Measurements from ENCODE around the gene DNAJC3.
"Not testable (repeated sequence)": the region's sequence is repeated elsewhere in the genome, so short reads cannot be mapped to it uniquely, and the experiment has no call there.

Gene DNAJC3

GRCh38 chr13:95784900-95785290 lies 108.0 kb downstream of the DNAJC3 start:
- DNase-seq (ENCODE audit: extremely low read depth, insufficient read length), result no peak
- TF ChIP-seq CTCF (IDR thresholded peaks at IDR 0.05; ENCODE audit: insufficient read depth, low read length, poor library complexity, severe bottlenecking), result no peak
- H3K36me3 ChIP-seq (ENCODE audit: control insufficient read depth, insufficient read depth, low read length), result peaks cover 4% of the 10 kb centered on the region
- H3K27me3 ChIP-seq (replicated peaks; ENCODE audit: control insufficient read depth, insufficient read depth, low read length), result no peaks in the 10 kb centered on the region
- no peak overlapping the region for H3K4me3 ChIP-seq (replicated peaks; ENCODE audit: low read depth, low read length)

GRCh38 chr13:95787356-95788099 lies 110.6 kb downstream of the DNAJC3 start:
- no peak for DNase-seq (ENCODE audit: extremely low read depth, insufficient read length)
- no peak for TF ChIP-seq CTCF (IDR thresholded peaks at IDR 0.05; ENCODE audit: insufficient read depth, low read length, poor library complexity, severe bottlenecking)
- H3K36me3 ChIP-seq (ENCODE audit: control insufficient read depth, insufficient read depth, low read length), result peaks cover 8% of the 10 kb centered on the region
- no peaks in the 10 kb centered on the region for H3K27me3 ChIP-seq (replicated peaks; ENCODE audit: control insufficient read depth, insufficient read depth, low read length)
- no peak overlapping the region for H3K4me3 ChIP-seq (replicated peaks; ENCODE audit: low read depth, low read length)

- Histone ChIP-seq H3K4me3 (replicated peaks; ENCODE audit: low read depth, low read length) (no peak overlapping the region), H3K27me3 (replicated peaks; ENCODE audit: control insufficient read depth, insufficient read depth, low read length) (no peaks in the 10 kb centered on the region), H3K36me3 (ENCODE audit: control insufficient read depth, insufficient read depth, low read length) (peaks cover 8% of the 10 kb centered on the region)
- TF ChIP-seq CTCF (IDR thresholded peaks at IDR 0.05; ENCODE audit: insufficient read depth, low read length, poor library complexity, severe bottlenecking), result no peak
- no peak for DNase-seq (ENCODE audit: extremely low read depth, insufficient read length)
Measured at GRCh38 chr13:95788100-95788463, 111.1 kb downstream of the DNAJC3 start.

GRCh38 chr13:95789315-95789714 lies 112.4 kb downstream of the DNAJC3 start:
- H3K4me3 ChIP-seq (replicated peaks; ENCODE audit: low read depth, low read length); H3K36me3 ChIP-seq (ENCODE audit: control insufficient read depth, insufficient read depth, low read length); H3K27me3 ChIP-seq (replicated peaks; ENCODE audit: control insufficient read depth, insufficient read depth, low read length); DNase-seq (ENCODE audit: extremely low read depth, insufficient read length): not testable (repeated sequence)

- Histone ChIP-seq H3K36me3 (ENCODE audit: control insufficient read depth, insufficient read depth, low read length) (peaks cover 8% of the 10 kb centered on the region), H3K27me3 (replicated peaks; ENCODE audit: control insufficient read depth, insufficient read depth, low read length) (no peaks in the 10 kb centered on the region), H3K4me3 (replicated peaks; ENCODE audit: low read depth, low read length) (no peak overlapping the region)
- no peak for TF ChIP-seq CTCF (IDR thresholded peaks at IDR 0.05; ENCODE audit: insufficient read depth, low read length, poor library complexity, severe bottlenecking)
- DNase-seq (ENCODE audit: extremely low read depth, insufficient read length), result no peak
Measured at GRCh38 chr13:95791084-95791722, 114.3 kb downstream of the DNAJC3 start.

- TF ChIP-seq CTCF (IDR thresholded peaks at IDR 0.05; ENCODE audit: insufficient read depth, low read length, poor library complexity, severe bottlenecking), result no peak
- H3K4me3 ChIP-seq (replicated peaks; ENCODE audit: low read depth, low read length), result no peak overlapping the region
- peaks cover 8% of the 10 kb centered on the region for H3K36me3 ChIP-seq (ENCODE audit: control insufficient read depth, insufficient read depth, low read length)
- H3K27me3 ChIP-seq (replicated peaks; ENCODE audit: control insufficient read depth, insufficient read depth, low read length), result no peaks in the 10 kb centered on the region
- DNase-seq (ENCODE audit: extremely low read depth, insufficient read length), result no peak
Measured at GRCh38 chr13:95793018-95793555, 116.1 kb downstream of the DNAJC3 start.

All from GM06990 (cell line).